ENCODE data around the gene TMEM176B. TPM values are rescaled to one million over a fixed set of nuclear protein-coding genes. Genes with fewer than 3 reads are reported as not detected.

Gene TMEM176B
- total RNA-seq, 1 experiment from 2014 or later: 0.31 TPM

GRCh38 chr7:150790416-150791075, 9.6 kb downstream of the TMEM176B start:
- Histone ChIP-seq H3K27me3 (ENCODE audit: control insufficient read depth, insufficient read depth, low read length) (peaks cover 18% of the 10 kb centered on the region), H3K9me3 (ENCODE audit: control insufficient read depth, insufficient read depth, low read depth, low read length) (no peaks in the 10 kb centered on the region), H3K4me1 (ENCODE audit: control insufficient read depth, insufficient read depth, low read length) (no peaks in the 10 kb centered on the region), H3K27ac (ENCODE audit: low read length) (no peak overlapping the region), H3K36me3 (ENCODE audit: control insufficient read depth, insufficient read depth, low read length) (no peaks in the 10 kb centered on the region), H3K4me3 (ENCODE audit: low read depth in 2 of 2, low read length in 2 of 2) (no peak overlapping the region)
- BruUV-seq (replicated peaks): no TSS peak
- DNase-seq (ENCODE audit: low read depth, low spot score) (no peak), ATAC-seq (no peak)
- POLR2A ChIA-PET: no interaction called here
- intact Hi-C loops (cut with micrococcal nuclease; ENCODE audit: unreplicated experiment): no loop called here
- in situ Hi-C loops (cut with HindIII; ENCODE audit: low pct_unique_long_range_greater_than_20kb, low sequenced_read_pairs): no loop called here
- TF ChIP-seq POLR2AphosphoS5 (IDR thresholded peaks at IDR 0.05; ENCODE audit: low read depth, low read length): no peak
- TF ChIP-seq TCF7L2 (IDR thresholded peaks at IDR 0.05; ENCODE audit: low read depth, low read length): no peak
- TF ChIP-seq SIN3A (IDR thresholded peaks at IDR 0.05; ENCODE audit: borderline replicate concordance, insufficient read depth, low read depth, low read length): no peak
- no peak for TF ChIP-seq CTCF (IDR thresholded peaks at IDR 0.05)
- no peak for TF ChIP-seq REST (IDR thresholded peaks at IDR 0.05; ENCODE audit: insufficient read depth in 1 of 2, low read depth in 2 of 2, low read length in 1 of 2)
- CTCF ChIA-PET: no interaction called here

GRCh38 chr7:150788474-150789269, 11.5 kb downstream of the TMEM176B start:
- in situ Hi-C loops (cut with HindIII; ENCODE audit: low pct_unique_long_range_greater_than_20kb, low sequenced_read_pairs): no loop called here

More at GRCh38 chr7:150788474-150789269, 11.5 kb downstream of the TMEM176B start:
- Histone ChIP-seq H3K36me3 (ENCODE audit: control insufficient read depth, insufficient read depth, low read length) (no peaks in the 10 kb centered on the region), H3K4me1 (ENCODE audit: control insufficient read depth, insufficient read depth, low read length) (no peaks in the 10 kb centered on the region), H3K27ac (ENCODE audit: low read length) (no peak overlapping the region), H3K27me3 (ENCODE audit: control insufficient read depth, insufficient read depth, low read length) (peaks cover 17% of the 10 kb centered on the region), H3K4me3 (ENCODE audit: low read depth in 2 of 2, low read length in 2 of 2) (no peak overlapping the region), H3K9me3 (ENCODE audit: control insufficient read depth, insufficient read depth, low read depth, low read length) (no peaks in the 10 kb centered on the region)
- ATAC-seq (no peak), DNase-seq (ENCODE audit: low read depth, low spot score) (no peak)
- POLR2A ChIA-PET: no interaction called here
- BruUV-seq (replicated peaks): no TSS peak
- intact Hi-C loops (cut with micrococcal nuclease; ENCODE audit: unreplicated experiment): no loop called here
- CTCF ChIA-PET: no interaction called here
- TF ChIP-seq CTCF (IDR thresholded peaks at IDR 0.05): no peak
- no peak for TF ChIP-seq POLR2AphosphoS5 (IDR thresholded peaks at IDR 0.05; ENCODE audit: low read depth, low read length)
- TF ChIP-seq TCF7L2 (IDR thresholded peaks at IDR 0.05; ENCODE audit: low read depth, low read length): no peak
- no peak for TF ChIP-seq SIN3A (IDR thresholded peaks at IDR 0.05; ENCODE audit: borderline replicate concordance, insufficient read depth, low read depth, low read length)
- TF ChIP-seq REST (IDR thresholded peaks at IDR 0.05; ENCODE audit: insufficient read depth in 1 of 2, low read depth in 2 of 2, low read length in 1 of 2): no peak
